GM18907 (cell line): Measurements from ENCODE around the gene HSPA4.
"Not testable (repeated sequence)": the region's sequence is repeated elsewhere in the genome, so short reads cannot be mapped to it uniquely, and the experiment has no call there.

Experiments
- ATAC-seq: cut with Tn5 transposase; IDR thresholded peaks from one replicate; pipeline ENCODE4 v1.9.1; 2021; ENCODE audit warnings: mild to moderate bottlenecking, moderate library complexity; ENCODE audit not compliant: unreplicated experiment

HSPA4 gene

GRCh38 chr5:133121611-133122150, 69.9 kb downstream of the HSPA4 start:
- ATAC-seq, result no peak

GRCh38 chr5:133122711-133123110, 70.9 kb downstream of the HSPA4 start:
- ATAC-seq, result no peak

- ATAC-seq, result no peak
Measured at GRCh38 chr5:133123297-133123696, 71.5 kb downstream of the HSPA4 start.

- ATAC-seq, result no peak
Measured at GRCh38 chr5:133124891-133125290, 73.1 kb downstream of the HSPA4 start.

GRCh38 chr5:133128066-133128465, 76.3 kb downstream of the HSPA4 start:
- ATAC-seq, result no peak

GRCh38 chr5:133129289-133129688, 77.5 kb downstream of the HSPA4 start:
- no peak for ATAC-seq

- no peak for ATAC-seq
Measured at GRCh38 chr5:133129950-133130349, 78.1 kb downstream of the HSPA4 start.

- ATAC-seq, result no peak
Measured at GRCh38 chr5:133130387-133131118, 78.7 kb downstream of the HSPA4 start.

- ATAC-seq, result no peak
Measured at GRCh38 chr5:133132717-133133116, 80.9 kb downstream of the HSPA4 start.

GRCh38 chr5:133133241-133133640, 81.4 kb downstream of the HSPA4 start:
- ATAC-seq, result not testable (repeated sequence)

GRCh38 chr5:133136890-133137289, 85.1 kb downstream of the HSPA4 start:
- not testable (repeated sequence) for ATAC-seq

- no peak for ATAC-seq
Measured at GRCh38 chr5:133140311-133140710, 88.5 kb downstream of the HSPA4 start.

GRCh38 chr5:133141746-133142145, 89.9 kb downstream of the HSPA4 start:
- no peak for ATAC-seq

- no peak for ATAC-seq
Measured at GRCh38 chr5:133142782-133143181, 91.0 kb downstream of the HSPA4 start.

GRCh38 chr5:133144245-133144981, 92.6 kb downstream of the HSPA4 start:
- ATAC-seq, result no peak

- ATAC-seq, result no peak
Measured at GRCh38 chr5:133145436-133146170, 93.8 kb downstream of the HSPA4 start.

GRCh38 chr5:133147411-133147810, 95.6 kb downstream of the HSPA4 start:
- ATAC-seq, result no peak

- no peak for ATAC-seq
Measured at GRCh38 chr5:133147815-133148567, 96.2 kb downstream of the HSPA4 start.

GRCh38 chr5:133149345-133149744, 97.5 kb downstream of the HSPA4 start:
- no peak for ATAC-seq

- no peak for ATAC-seq
Measured at GRCh38 chr5:133150909-133151544, 99.2 kb downstream of the HSPA4 start.
